HEK293 (cell line): ENCODE measurements around the gene UBA52.
A peak's percentile ranks its signal among the peaks of the same experiment; 100 is the strongest.

Experiments
- GLIS1 ChIP-seq: fragments of 450-650 bp; formaldehyde crosslinking; IDR thresholded peaks from 2 replicates; pipeline ENCODE4 v1.5.1; 2016; ENCODE audit warnings: missing biosample characterization, missing genetic modification characterization
- ZBTB17 ChIP-seq: fragments of 450-650 bp; formaldehyde crosslinking; IDR thresholded peaks from 2 replicates; pipeline ENCODE4 v1.5.1; 2016; ENCODE audit warnings: missing biosample characterization, missing genetic modification characterization
- ZFP3 ChIP-seq: fragments of 450-650 bp; formaldehyde crosslinking; IDR thresholded peaks from 2 replicates; pipeline ENCODE4 v1.5.1; 2016; ENCODE audit warnings: low read depth, missing biosample characterization, missing genetic modification characterization
- ZNF132 ChIP-seq: fragments of 450-650 bp; formaldehyde crosslinking; IDR thresholded peaks from 2 replicates; pipeline ENCODE4 v1.5.1; 2017; ENCODE audit warnings: missing biosample characterization, missing genetic modification characterization, borderline replicate concordance
- ZNF211 ChIP-seq: fragments of 450-650 bp; formaldehyde crosslinking; IDR thresholded peaks from 2 replicates; pipeline ENCODE4 v1.5.1; 2016; ENCODE audit warnings: low read depth, missing biosample characterization, missing genetic modification characterization
- ZNF366 ChIP-seq: fragments of 450-650 bp; formaldehyde crosslinking; conservative IDR thresholded peaks from 2 replicates; pipeline ENCODE4 v1.5.1; 2016; ENCODE audit warnings: missing biosample characterization, missing genetic modification characterization
- ZNF394 ChIP-seq: fragments of 450-650 bp; formaldehyde crosslinking; IDR thresholded peaks from 2 replicates; pipeline ENCODE4 v1.5.1; 2016; ENCODE audit warnings: missing biosample characterization, missing genetic modification characterization, mild to moderate bottlenecking, moderate library complexity, borderline replicate concordance
- ZNF423 ChIP-seq: fragments of 450-650 bp; formaldehyde crosslinking; IDR thresholded peaks from 2 replicates; pipeline ENCODE4 v1.5.1; 2016; ENCODE audit warnings: missing biosample characterization, missing genetic modification characterization
- ZNF48 ChIP-seq: fragments of 450-650 bp; formaldehyde crosslinking; IDR thresholded peaks from 2 replicates; pipeline ENCODE4 v1.5.1; 2016; ENCODE audit warnings: missing biosample characterization, missing genetic modification characterization
- ZNF654 ChIP-seq: fragments of 450-650 bp; formaldehyde crosslinking; IDR thresholded peaks from 2 replicates; pipeline ENCODE4 v1.5.1; 2016; ENCODE audit warnings: low read depth, missing biosample characterization, missing genetic modification characterization
- ZNF660 ChIP-seq: fragments of 450-650 bp; IDR thresholded peaks from 2 replicates; pipeline ENCODE4 v1.5.1; 2018; ENCODE audit warnings: missing biosample characterization, mild to moderate bottlenecking, missing genetic modification characterization
- ZNF701 ChIP-seq: fragments of 450-650 bp; formaldehyde crosslinking; IDR thresholded peaks from 2 replicates; pipeline ENCODE4 v1.5.1; 2016; ENCODE audit warnings: missing biosample characterization, missing genetic modification characterization
- ZNF76 ChIP-seq: fragments of 450-650 bp; formaldehyde crosslinking; IDR thresholded peaks from 2 replicates; pipeline ENCODE4; 2016; ENCODE audit warnings: low read depth, missing biosample characterization, missing genetic modification characterization, borderline replicate concordance
- TF ChIP-seq, protein P1 (sequence below): fragments of 450-650 bp; formaldehyde crosslinking; IDR thresholded peaks from 2 replicates; pipeline ENCODE4 v1.5.0; 2017; ENCODE audit warnings: missing biosample characterization, missing genetic modification characterization, borderline replicate concordance
- TF ChIP-seq, protein P2 (sequence below): fragments of 450-650 bp; formaldehyde crosslinking; IDR thresholded peaks from 2 replicates; pipeline ENCODE4 v1.5.1; 2016; ENCODE audit warnings: missing biosample characterization, missing genetic modification characterization
- TF ChIP-seq, protein P3 (sequence below): fragments of 450-650 bp; formaldehyde crosslinking; IDR thresholded peaks from 2 replicates; pipeline ENCODE4 v1.5.1; 2016; ENCODE audit warnings: missing biosample characterization, missing genetic modification characterization
- TF ChIP-seq, protein P4 (sequence below): sonication (generic); formaldehyde crosslinking; IDR thresholded peaks from 2 replicates; pipeline ENCODE4 v1.8.1; 2022; ENCODE audit warnings: mild to moderate bottlenecking, moderate library complexity, missing genetic modification reagents
- TF ChIP-seq, protein P5 (sequence below): fragments of 450-650 bp; formaldehyde crosslinking; IDR thresholded peaks from 2 replicates; pipeline ENCODE4 v1.5.1; 2016; ENCODE audit warnings: missing biosample characterization, missing genetic modification characterization
- TF ChIP-seq, protein P6 (sequence below): fragments of 450-650 bp; formaldehyde crosslinking; IDR thresholded peaks from 2 replicates; pipeline ENCODE4 v1.5.1; 2016; ENCODE audit warnings: missing biosample characterization, missing genetic modification characterization
- TF ChIP-seq, protein P7 (sequence below): fragments of 450-650 bp; formaldehyde crosslinking; IDR thresholded peaks from 2 replicates; pipeline ENCODE4 v1.5.1; 2016; ENCODE audit warnings: missing biosample characterization, missing genetic modification characterization

UBA52 gene

DNA sequence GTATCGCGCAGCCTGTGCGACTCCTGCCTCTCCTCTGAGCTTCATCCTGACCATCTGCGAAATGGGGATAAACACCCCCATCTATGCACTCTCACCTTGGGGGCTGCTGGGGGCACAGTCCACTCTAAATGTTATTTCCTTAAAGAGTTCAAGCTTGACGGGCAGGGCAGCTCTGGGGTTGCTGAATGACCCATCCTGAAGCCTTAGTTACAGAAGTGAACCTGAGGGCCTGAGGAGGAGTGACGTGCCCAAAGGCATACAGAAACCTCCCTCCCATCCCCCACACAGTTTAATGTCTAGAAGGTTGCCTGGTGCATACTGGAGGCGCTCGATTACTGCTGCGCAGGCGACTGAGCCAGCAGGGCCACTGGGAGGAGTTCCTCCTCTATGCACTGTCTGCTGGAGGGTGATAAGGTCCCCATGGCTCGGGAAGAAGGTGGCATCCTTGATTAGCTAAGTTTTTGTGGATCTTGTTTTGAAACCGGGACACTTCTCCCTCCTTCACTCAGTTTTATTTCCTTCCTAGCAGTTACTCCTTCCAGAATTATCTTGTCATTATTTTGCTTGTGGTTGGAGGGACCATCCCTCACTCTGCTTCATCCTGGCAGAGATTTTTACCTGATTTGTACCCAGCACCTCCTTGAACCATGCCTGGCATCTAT, 27.7 kb upstream of the UBA52 start (continued):
- TF ChIP-seq ZNF366 (no peak; the same call in 1 of the 2 replicates), ZNF211 (no peak), ZNF132 (tag by site-specific recombination) (no peak), ZFP3 (tag by site-specific recombination) (no peak), ZNF660 (tag by site-specific recombination) (no peak), ZNF654 (peak; percentile 38), ZNF423 (tag by site-specific recombination) (no peak), ZNF701 (tag by site-specific recombination) (no peak), ZNF394 (tag by site-specific recombination) (no peak), ZNF48 (tag by site-specific recombination) (no peak), ZBTB17 (tag by site-specific recombination) (peak; percentile 78), ZNF76 (tag by site-specific recombination) (no peak; the same call in 1 of the 2 replicates), GLIS1 (peak; percentile 34; the same call in 1 of the 2 replicates)
- TF ChIP-seq, protein P1, sequence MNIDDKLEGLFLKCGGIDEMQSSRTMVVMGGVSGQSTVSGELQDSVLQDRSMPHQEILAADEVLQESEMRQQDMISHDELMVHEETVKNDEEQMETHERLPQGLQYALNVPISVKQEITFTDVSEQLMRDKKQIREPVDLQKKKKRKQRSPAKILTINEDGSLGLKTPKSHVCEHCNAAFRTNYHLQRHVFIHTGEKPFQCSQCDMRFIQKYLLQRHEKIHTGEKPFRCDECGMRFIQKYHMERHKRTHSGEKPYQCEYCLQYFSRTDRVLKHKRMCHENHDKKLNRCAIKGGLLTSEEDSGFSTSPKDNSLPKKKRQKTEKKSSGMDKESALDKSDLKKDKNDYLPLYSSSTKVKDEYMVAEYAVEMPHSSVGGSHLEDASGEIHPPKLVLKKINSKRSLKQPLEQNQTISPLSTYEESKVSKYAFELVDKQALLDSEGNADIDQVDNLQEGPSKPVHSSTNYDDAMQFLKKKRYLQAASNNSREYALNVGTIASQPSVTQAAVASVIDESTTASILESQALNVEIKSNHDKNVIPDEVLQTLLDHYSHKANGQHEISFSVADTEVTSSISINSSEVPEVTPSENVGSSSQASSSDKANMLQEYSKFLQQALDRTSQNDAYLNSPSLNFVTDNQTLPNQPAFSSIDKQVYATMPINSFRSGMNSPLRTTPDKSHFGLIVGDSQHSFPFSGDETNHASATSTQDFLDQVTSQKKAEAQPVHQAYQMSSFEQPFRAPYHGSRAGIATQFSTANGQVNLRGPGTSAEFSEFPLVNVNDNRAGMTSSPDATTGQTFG, result no peak
- TF ChIP-seq, protein P2, sequence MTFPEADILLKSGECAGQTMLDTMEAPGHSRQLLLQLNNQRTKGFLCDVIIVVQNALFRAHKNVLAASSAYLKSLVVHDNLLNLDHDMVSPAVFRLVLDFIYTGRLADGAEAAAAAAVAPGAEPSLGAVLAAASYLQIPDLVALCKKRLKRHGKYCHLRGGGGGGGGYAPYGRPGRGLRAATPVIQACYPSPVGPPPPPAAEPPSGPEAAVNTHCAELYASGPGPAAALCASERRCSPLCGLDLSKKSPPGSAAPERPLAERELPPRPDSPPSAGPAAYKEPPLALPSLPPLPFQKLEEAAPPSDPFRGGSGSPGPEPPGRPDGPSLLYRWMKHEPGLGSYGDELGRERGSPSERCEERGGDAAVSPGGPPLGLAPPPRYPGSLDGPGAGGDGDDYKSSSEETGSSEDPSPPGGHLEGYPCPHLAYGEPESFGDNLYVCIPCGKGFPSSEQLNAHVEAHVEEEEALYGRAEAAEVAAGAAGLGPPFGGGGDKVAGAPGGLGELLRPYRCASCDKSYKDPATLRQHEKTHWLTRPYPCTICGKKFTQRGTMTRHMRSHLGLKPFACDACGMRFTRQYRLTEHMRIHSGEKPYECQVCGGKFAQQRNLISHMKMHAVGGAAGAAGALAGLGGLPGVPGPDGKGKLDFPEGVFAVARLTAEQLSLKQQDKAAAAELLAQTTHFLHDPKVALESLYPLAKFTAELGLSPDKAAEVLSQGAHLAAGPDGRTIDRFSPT (tag by site-specific recombination), result peak; percentile 36; the same call in 1 of the 2 replicates
- TF ChIP-seq, protein P3, sequence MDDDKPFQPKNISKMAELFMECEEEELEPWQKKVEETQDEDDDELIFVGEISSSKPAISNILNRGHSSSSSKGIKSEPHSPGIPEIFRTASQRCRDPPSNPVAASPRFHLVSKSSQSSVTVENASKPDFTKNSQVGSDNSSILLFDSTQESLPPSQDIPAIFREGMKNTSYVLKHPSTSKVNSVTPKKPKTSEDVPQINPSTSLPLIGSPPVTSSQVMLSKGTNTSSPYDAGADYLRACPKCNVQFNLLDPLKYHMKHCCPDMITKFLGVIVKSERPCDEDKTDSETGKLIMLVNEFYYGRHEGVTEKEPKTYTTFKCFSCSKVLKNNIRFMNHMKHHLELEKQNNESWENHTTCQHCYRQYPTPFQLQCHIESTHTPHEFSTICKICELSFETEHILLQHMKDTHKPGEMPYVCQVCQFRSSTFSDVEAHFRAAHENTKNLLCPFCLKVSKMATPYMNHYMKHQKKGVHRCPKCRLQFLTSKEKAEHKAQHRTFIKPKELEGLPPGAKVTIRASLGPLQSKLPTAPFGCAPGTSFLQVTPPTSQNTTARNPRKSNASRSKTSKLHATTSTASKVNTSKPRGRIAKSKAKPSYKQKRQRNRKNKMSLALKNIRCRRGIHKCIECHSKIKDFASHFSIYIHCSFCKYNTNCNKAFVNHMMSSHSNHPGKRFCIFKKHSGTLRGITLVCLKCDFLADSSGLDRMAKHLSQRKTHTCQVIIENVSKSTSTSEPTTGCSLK, result no peak
- TF ChIP-seq, protein P4, sequence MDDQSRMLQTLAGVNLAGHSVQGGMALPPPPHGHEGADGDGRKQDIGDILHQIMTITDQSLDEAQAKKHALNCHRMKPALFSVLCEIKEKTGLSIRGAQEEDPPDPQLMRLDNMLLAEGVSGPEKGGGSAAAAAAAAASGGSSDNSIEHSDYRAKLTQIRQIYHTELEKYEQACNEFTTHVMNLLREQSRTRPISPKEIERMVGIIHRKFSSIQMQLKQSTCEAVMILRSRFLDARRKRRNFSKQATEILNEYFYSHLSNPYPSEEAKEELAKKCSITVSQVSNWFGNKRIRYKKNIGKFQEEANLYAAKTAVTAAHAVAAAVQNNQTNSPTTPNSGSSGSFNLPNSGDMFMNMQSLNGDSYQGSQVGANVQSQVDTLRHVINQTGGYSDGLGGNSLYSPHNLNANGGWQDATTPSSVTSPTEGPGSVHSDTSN (CRISPR knock-in tag), result no peak
- TF ChIP-seq, protein P5, sequence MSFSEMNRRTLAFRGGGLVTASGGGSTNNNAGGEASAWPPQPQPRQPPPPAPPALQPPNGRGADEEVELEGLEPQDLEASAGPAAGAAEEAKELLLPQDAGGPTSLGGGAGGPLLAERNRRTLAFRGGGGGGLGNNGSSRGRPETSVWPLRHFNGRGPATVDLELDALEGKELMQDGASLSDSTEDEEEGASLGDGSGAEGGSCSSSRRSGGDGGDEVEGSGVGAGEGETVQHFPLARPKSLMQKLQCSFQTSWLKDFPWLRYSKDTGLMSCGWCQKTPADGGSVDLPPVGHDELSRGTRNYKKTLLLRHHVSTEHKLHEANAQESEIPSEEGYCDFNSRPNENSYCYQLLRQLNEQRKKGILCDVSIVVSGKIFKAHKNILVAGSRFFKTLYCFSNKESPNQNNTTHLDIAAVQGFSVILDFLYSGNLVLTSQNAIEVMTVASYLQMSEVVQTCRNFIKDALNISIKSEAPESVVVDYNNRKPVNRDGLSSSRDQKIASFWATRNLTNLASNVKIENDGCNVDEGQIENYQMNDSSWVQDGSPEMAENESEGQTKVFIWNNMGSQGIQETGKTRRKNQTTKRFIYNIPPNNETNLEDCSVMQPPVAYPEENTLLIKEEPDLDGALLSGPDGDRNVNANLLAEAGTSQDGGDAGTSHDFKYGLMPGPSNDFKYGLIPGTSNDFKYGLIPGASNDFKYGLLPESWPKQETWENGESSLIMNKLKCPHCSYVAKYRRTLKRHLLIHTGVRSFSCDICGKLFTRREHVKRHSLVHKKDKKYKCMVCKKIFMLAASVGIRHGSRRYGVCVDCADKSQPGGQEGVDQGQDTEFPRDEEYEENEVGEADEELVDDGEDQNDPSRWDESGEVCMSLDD (tag by site-specific recombination), result peak; percentile 29; the same call in 1 of the 2 replicates
- TF ChIP-seq, protein P6, sequence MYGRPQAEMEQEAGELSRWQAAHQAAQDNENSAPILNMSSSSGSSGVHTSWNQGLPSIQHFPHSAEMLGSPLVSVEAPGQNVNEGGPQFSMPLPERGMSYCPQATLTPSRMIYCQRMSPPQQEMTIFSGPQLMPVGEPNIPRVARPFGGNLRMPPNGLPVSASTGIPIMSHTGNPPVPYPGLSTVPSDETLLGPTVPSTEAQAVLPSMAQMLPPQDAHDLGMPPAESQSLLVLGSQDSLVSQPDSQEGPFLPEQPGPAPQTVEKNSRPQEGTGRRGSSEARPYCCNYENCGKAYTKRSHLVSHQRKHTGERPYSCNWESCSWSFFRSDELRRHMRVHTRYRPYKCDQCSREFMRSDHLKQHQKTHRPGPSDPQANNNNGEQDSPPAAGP (tag by site-specific recombination), result 0 out of 2 replicates have a peak, but pooled peaks have one; percentile 35
- TF ChIP-seq, protein P7, sequence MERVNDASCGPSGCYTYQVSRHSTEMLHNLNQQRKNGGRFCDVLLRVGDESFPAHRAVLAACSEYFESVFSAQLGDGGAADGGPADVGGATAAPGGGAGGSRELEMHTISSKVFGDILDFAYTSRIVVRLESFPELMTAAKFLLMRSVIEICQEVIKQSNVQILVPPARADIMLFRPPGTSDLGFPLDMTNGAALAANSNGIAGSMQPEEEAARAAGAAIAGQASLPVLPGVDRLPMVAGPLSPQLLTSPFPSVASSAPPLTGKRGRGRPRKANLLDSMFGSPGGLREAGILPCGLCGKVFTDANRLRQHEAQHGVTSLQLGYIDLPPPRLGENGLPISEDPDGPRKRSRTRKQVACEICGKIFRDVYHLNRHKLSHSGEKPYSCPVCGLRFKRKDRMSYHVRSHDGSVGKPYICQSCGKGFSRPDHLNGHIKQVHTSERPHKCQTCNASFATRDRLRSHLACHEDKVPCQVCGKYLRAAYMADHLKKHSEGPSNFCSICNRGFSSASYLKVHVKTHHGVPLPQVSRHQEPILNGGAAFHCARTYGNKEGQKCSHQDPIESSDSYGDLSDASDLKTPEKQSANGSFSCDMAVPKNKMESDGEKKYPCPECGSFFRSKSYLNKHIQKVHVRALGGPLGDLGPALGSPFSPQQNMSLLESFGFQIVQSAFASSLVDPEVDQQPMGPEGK (tag by site-specific recombination), result peak; percentile 72
